GM23248 (cell line): ENCODE results near the gene DPP6. TPM values are rescaled to one million over a fixed set of nuclear protein-coding genes. Genes with fewer than 3 reads are reported as not detected.

Source experiments
- DNase-seq: peaks from one replicate; pipeline ENCODE4 v3.0.0-alpha.2; 2015
- H2AFZ ChIP-seq: fragments of 200-600 bp; sonication (generic); 2 replicates; pipeline ENCODE4 v1.6.1; 2016; ENCODE audit warnings: antibody characterized with exemption
- H3F3A ChIP-seq: fragments of 200-600 bp; sonication (generic); 2 replicates; pipeline ENCODE4 v1.6.1; 2016; ENCODE audit warnings: mild to moderate bottlenecking, antibody characterized with exemption, mixed run types; ENCODE audit not compliant: insufficient read depth
- H3K27ac ChIP-seq: fragments of 200-600 bp; sonication (generic); 2 replicates; pipeline ENCODE4 v1.5.1; 2016; ENCODE audit warnings: mild to moderate bottlenecking
- H3K27me3 ChIP-seq: fragments of 200-600 bp; sonication (generic); replicated peaks from 2 replicates; pipeline ENCODE4 v1.6.1; 2016; ENCODE audit warnings: mild to moderate bottlenecking; ENCODE audit not compliant: insufficient read depth
- H3K36me3 ChIP-seq: fragments of 200-600 bp; sonication (generic); 2 replicates; pipeline ENCODE4 v1.6.1; 2016; ENCODE audit warnings: low read depth, mild to moderate bottlenecking
- H3K4me1 ChIP-seq: fragments of 200-600 bp; sonication (generic); 2 replicates; pipeline ENCODE4 v1.6.1; 2016; ENCODE audit warnings: mild to moderate bottlenecking; ENCODE audit not compliant: insufficient read depth
- H3K4me2 ChIP-seq: fragments of 200-600 bp; sonication (generic); one replicate; pipeline ENCODE4 v1.6.1; 2016; ENCODE audit warnings: mild to moderate bottlenecking; ENCODE audit not compliant: unreplicated experiment
- H3K4me3 ChIP-seq: fragments of 200-600 bp; sonication (generic); 2 replicates; pipeline ENCODE4 v1.5.1; 2016; ENCODE audit warnings: mild to moderate bottlenecking
- H3K79me2 ChIP-seq: fragments of 200-600 bp; sonication (generic); 2 replicates; pipeline ENCODE4 v1.6.1; 2016; ENCODE audit warnings: mild to moderate bottlenecking; ENCODE audit not compliant: insufficient read depth
- H3K9ac ChIP-seq: fragments of 200-600 bp; sonication (generic); 2 replicates; pipeline ENCODE4 v1.6.1; 2016; ENCODE audit warnings: mild to moderate bottlenecking
- H3K9me2 ChIP-seq: fragments of 200-600 bp; sonication (generic); 2 replicates; pipeline ENCODE4 v1.6.1; 2016; ENCODE audit warnings: mixed run types, mild to moderate bottlenecking, moderate library complexity; ENCODE audit not compliant: insufficient read depth
- H3K9me3 ChIP-seq: fragments of 200-600 bp; sonication (generic); one replicate; pipeline ENCODE4 v1.6.1; 2017; ENCODE audit warnings: low read depth
- H4K20me1 ChIP-seq: fragments of 200-600 bp; sonication (generic); 2 replicates; pipeline ENCODE4 v1.6.0; 2016; ENCODE audit not compliant: insufficient read depth
- EZH2 ChIP-seq: fragments of 200-600 bp; sonication (generic); IDR thresholded peaks from 2 replicates; pipeline ENCODE4 v1.6.1; 2018; ENCODE audit warnings: antibody characterized with exemption, mild to moderate bottlenecking; ENCODE audit not compliant: insufficient read depth, poor library complexity, severe bottlenecking
- EZH2phosphoT487 ChIP-seq: fragments of 200-600 bp; sonication (generic); IDR thresholded peaks from 2 replicates; pipeline ENCODE4 v1.6.1; 2018; ENCODE audit warnings: antibody characterized with exemption, moderate library complexity, mild to moderate bottlenecking, low read depth; ENCODE audit not compliant: insufficient read depth
- WGBS, 2 experiments: methylation state at CpG; one replicate each; pipeline ENCODE4 v1.1.6; 2015 to 2017; ENCODE audit warnings: low lambda C conversion rate in 2 of 2, low coverage in 1 of 2; ENCODE audit errors: missing lambda C conversion rate in 2 of 2; 5-methylcytosine and 5-hydroxymethylcytosine counted together
- in situ Hi-C: fragments of 300-500 bp; cut with MboI; formaldehyde crosslinking; loops from 2 replicates; pipeline ENCODE4 v1.15.0; 2020
- polyA plus RNA-seq: library from polyadenylated mRNA; unstranded; fragments of >200 nt; fragmentation: Nextera tagmentation; extraction: Ambion mirVana; gene quantifications from 2 replicates; pipeline ENCODE4 v1.2.1, GENCODE V29; 2016
- total RNA-seq: library from RNA; depleted of rRNA; stranded (reverse); fragments of >200 nt; shearing (Covaris generic); gene quantifications from 2 replicates; pipeline ENCODE4 v1.2.3, GENCODE V29; 2014

Gene DPP6
- total and polyA plus RNA-seq, 2 experiments from 2014 or later = not detected

DNA sequence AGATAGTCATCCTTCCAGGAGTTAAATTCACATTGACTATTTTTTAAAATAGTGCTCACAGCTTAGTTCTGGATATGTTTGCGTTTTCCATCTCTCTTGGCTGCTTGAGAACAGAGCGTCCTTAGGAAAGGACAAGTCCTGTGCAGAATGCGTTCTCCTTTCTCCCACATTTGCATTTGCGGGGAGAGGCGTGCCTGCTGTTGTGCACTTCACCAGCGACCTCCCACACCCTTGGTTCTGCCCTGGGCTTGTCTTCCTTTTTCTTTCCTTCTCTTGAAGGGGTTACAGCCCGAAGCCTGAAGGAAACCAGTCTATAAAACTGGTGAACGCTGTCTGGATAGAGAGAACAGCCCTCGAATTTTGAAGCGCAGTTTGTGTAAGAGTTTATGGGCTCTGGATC lies 367.1 kb downstream of the DPP6 start:
- no peak for DNase-seq
- 21 to 31% methylated on average over 10 of the region's 10 CpGs for WGBS, 2 experiments
- Histone ChIP-seq H3K36me3 (no peaks in the 10 kb centered on the region), H3K4me1 (no peaks in the 10 kb centered on the region), H3K4me2 (no peak overlapping the region), H2AFZ (no peak overlapping the region), H3K9me3 (no peaks in the 10 kb centered on the region), H3K27me3 (no peaks in the 10 kb centered on the region), H3K79me2 (no peaks in the 10 kb centered on the region), H4K20me1 (no peaks in the 10 kb centered on the region), H3K4me3 (no peak overlapping the region), H3K9me2 (no peaks in the 10 kb centered on the region), H3K9ac (no peak overlapping the region), H3F3A (no peaks in the 10 kb centered on the region), H3K27ac (no peak overlapping the region)
- no peak for TF ChIP-seq EZH2phosphoT487
- no peak for TF ChIP-seq EZH2
- in situ Hi-C loops = no loop called here

DNA sequence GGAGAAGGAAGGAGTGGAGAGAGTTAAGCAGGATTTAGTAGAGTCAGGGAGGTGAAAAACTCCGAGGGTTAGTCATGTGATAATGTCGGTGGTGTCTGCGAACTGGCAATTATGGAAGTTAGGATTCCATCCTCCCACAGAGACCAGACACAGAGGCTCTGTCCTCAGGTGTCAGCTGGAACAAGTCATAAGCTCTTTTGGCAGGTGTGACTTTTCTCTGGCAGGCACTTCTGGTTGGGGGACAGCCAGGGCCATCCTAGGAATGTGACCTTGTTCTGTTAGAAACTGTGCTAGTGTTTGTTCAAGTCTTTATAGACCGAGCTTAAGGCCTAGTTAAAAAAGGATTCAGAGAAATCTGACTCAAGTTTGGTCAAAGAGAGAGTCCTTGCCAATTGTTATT lies 371.0 kb downstream of the DPP6 start:
- 7 to 10% methylated on average over 4 of the region's 4 CpGs for WGBS, 2 experiments
- Histone ChIP-seq H3K36me3 (no peaks in the 10 kb centered on the region), H2AFZ (no peak overlapping the region), H3K9me3 (no peaks in the 10 kb centered on the region), H3K4me3 (no peak overlapping the region), H4K20me1 (no peaks in the 10 kb centered on the region), H3K79me2 (no peaks in the 10 kb centered on the region), H3K27me3 (no peaks in the 10 kb centered on the region), H3K9ac (no peak overlapping the region), H3K9me2 (no peaks in the 10 kb centered on the region), H3K27ac (no peak overlapping the region), H3F3A (no peaks in the 10 kb centered on the region), H3K4me2 (no peak overlapping the region), H3K4me1 (no peaks in the 10 kb centered on the region)
- in situ Hi-C loops = no loop called here
- no peak for TF ChIP-seq EZH2phosphoT487
- no peak for TF ChIP-seq EZH2
- no peak for DNase-seq

DNA sequence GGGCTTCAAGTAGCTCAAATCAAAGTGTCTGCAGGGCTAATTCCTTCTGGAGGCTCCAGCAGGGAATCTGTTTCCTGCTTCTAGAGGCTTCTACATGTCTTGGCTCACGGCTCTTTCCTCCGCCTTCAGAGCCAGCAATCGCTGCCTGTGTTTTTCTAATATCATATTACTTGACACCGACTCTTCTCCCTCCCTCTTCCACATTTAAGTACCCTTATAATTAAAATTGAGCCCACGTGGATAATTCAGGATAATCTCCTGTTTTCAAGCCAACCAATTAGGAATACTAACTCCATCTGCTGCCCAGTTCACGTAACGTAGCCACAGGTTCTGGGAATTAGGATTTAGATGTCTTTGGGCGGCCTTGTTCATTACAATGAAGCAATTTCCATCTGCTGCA lies 372.2 kb downstream of the DPP6 start:
- no peak for DNase-seq
- H3K4me2 ChIP-seq = no peak overlapping the region
- H3K9me3 ChIP-seq = no peaks in the 10 kb centered on the region
- no peak overlapping the region for H3K27ac ChIP-seq
- H3K79me2 ChIP-seq = no peaks in the 10 kb centered on the region
- 6 to 7% methylated on average over 8 of the region's 8 CpGs for WGBS, 2 experiments
- in situ Hi-C loops = no loop called here
- no peak overlapping the region for H3K4me3 ChIP-seq
- H3K9me2 ChIP-seq = no peaks in the 10 kb centered on the region
- H4K20me1 ChIP-seq = no peaks in the 10 kb centered on the region
- H3K36me3 ChIP-seq = no peaks in the 10 kb centered on the region
- no peaks in the 10 kb centered on the region for H3K27me3 ChIP-seq
- H3F3A ChIP-seq = no peaks in the 10 kb centered on the region
- no peaks in the 10 kb centered on the region for H3K4me1 ChIP-seq
- no peak overlapping the region for H2AFZ ChIP-seq
- TF ChIP-seq EZH2 (no peak), EZH2phosphoT487 (no peak)
- H3K9ac ChIP-seq = no peak overlapping the region

- in situ Hi-C loops = no loop called here
- Histone ChIP-seq H3K9me3 (no peaks in the 10 kb centered on the region), H3K9ac (no peak overlapping the region), H3K27me3 (no peaks in the 10 kb centered on the region), H3K4me3 (no peak overlapping the region), H3K27ac (no peak overlapping the region), H3K4me2 (no peak overlapping the region), H3F3A (no peaks in the 10 kb centered on the region), H4K20me1 (no peaks in the 10 kb centered on the region), H3K4me1 (no peaks in the 10 kb centered on the region), H3K9me2 (no peaks in the 10 kb centered on the region), H3K36me3 (no peaks in the 10 kb centered on the region), H3K79me2 (no peaks in the 10 kb centered on the region), H2AFZ (no peak overlapping the region)
- TF ChIP-seq EZH2 (no peak), EZH2phosphoT487 (no peak)
- no peak for DNase-seq
- 15 to 18% methylated on average over 2 of the region's 2 CpGs for WGBS, 2 experiments
Observed at GRCh38 chr7:154425271-154425670, 373.1 kb downstream of the DPP6 start.

- no peak overlapping the region for H3K4me3 ChIP-seq
Observed at GRCh38 chr7:154426778-154427177, 374.6 kb downstream of the DPP6 start.

More at GRCh38 chr7:154426778-154427177, 374.6 kb downstream of the DPP6 start:
- Histone ChIP-seq H3K36me3 (no peaks in the 10 kb centered on the region), H3K9ac (no peak overlapping the region), H2AFZ (no peak overlapping the region), H4K20me1 (no peaks in the 10 kb centered on the region), H3K4me1 (no peaks in the 10 kb centered on the region), H3K9me3 (no peaks in the 10 kb centered on the region), H3K79me2 (no peaks in the 10 kb centered on the region), H3K9me2 (no peaks in the 10 kb centered on the region), H3F3A (no peaks in the 10 kb centered on the region), H3K27ac (no peak overlapping the region), H3K27me3 (no peaks in the 10 kb centered on the region), H3K4me2 (no peak overlapping the region)
- TF ChIP-seq EZH2phosphoT487 (no peak), EZH2 (no peak)
- in situ Hi-C loops = no loop called here
- 17 to 28% methylated on average over 3 of the region's 3 CpGs for WGBS, 2 experiments
- no peak for DNase-seq
